ENCODE data around the gene LRRK2.

DNA sequence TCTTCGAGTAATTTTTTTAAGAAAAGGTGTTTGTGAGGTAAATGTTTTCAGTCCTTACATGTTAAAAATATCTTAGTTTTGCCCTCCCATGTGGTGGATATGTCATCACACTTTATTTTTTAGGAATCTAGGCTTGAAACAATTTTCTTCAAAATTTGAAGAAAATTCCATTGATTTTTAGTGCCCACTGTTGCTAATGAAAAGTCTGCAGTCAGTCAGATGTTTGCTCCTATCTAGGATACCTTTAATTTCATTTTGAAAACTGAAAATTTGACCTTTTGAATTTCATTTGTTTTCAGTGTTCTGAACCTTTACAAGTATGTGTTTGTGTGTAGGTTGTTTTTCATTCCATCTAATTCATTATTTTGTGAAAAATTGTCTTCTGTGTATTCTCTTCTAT, 105.4 kb downstream of the LRRK2 start:
- TF ChIP-seq CTCF (IDR thresholded peaks at IDR 0.05) = no peak
- no peak for TF ChIP-seq POLR2AphosphoS5 (IDR thresholded peaks at IDR 0.05; ENCODE audit: low read depth, low read length)
- no peak for TF ChIP-seq TCF7L2 (IDR thresholded peaks at IDR 0.05; ENCODE audit: low read depth, low read length)
- no peak for TF ChIP-seq REST (IDR thresholded peaks at IDR 0.05; ENCODE audit: insufficient read depth in 1 of 2, low read depth in 2 of 2, low read length in 1 of 2)
